Sigmoid colon (tissue), 4 donors: ENCODE measurements around the gene PRXL2A.

Experiments
- POLR2AphosphoS5 ChIP-seq, 4 donors: sonication (generic); formaldehyde crosslinking; IDR thresholded peaks; one replicate each; pipeline ENCODE4 v1.6.1; 2017; ENCODE audit warnings: antibody characterized with exemption in 4 of 4
- TF ChIP-seq, protein P1 (sequence below), 4 experiments: fragments of 450-650 bp in 3 of 4; fragments of 200-600 bp in 1 of 4; IDR thresholded peaks; one replicate each; pipeline ENCODE4 v1.5.1; 2016 to 2019; ENCODE audit warnings: antibody characterized with exemption in 4 of 4, mild to moderate bottlenecking in 3 of 4, moderate library complexity in 2 of 4

DNA sequence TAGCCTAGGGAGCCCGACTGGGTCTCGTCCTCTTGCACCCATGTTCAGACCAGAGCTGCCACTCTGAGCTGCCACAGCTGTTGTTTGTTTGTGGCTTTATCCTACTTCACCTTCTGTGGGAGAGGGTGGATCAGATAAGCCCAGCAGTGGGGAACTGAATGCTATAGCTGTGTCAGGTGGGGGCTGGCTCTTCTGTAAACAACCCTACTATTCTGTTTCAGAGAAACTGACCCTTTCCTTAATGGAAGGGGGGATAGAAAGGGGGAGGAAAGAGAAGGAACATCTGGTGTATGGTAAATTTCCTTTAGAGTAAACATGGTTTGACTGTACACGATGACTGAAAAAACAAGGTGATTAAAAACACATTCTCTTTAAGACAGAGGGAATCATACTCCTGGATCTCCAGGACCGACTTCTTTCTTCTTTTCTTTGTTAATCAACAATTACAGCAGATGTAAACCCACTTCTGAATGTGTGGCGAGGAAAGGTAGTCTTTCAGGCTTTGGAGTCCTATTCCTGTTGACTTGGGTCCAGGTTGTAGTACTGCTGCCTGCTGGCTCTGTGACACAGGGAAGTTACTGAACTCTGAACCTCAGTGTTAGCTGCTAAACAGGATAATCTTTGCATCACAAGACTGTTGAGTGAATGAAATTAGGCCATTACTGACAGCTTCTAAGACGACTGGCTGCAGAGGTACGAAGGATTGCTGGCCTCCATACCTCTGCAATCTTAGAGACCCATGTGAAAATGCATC lies 6.0 kb downstream of the PRXL2A start:
- no peak for TF ChIP-seq POLR2AphosphoS5 (IDR thresholded peaks at IDR 0.05)
- TF ChIP-seq, protein P1, sequence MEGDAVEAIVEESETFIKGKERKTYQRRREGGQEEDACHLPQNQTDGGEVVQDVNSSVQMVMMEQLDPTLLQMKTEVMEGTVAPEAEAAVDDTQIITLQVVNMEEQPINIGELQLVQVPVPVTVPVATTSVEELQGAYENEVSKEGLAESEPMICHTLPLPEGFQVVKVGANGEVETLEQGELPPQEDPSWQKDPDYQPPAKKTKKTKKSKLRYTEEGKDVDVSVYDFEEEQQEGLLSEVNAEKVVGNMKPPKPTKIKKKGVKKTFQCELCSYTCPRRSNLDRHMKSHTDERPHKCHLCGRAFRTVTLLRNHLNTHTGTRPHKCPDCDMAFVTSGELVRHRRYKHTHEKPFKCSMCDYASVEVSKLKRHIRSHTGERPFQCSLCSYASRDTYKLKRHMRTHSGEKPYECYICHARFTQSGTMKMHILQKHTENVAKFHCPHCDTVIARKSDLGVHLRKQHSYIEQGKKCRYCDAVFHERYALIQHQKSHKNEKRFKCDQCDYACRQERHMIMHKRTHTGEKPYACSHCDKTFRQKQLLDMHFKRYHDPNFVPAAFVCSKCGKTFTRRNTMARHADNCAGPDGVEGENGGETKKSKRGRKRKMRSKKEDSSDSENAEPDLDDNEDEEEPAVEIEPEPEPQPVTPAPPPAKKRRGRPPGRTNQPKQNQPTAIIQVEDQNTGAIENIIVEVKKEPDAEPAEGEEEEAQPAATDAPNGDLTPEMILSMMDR (IDR thresholded peaks at IDR 0.05): no peak
